ENCODE results near the gene KRTAP19-8. TPM values are rescaled to one million over a fixed set of nuclear protein-coding genes. Genes with fewer than 3 reads are reported as not detected.

Gene KRTAP19-8
- not detected in 2 replicates for total RNA-seq (ENCODE audit: low replicate concordance)

GRCh38 chr21:31038376-31038775 is at the start of gene KRTAP19-8:
Gene KRTAP19-8 (minus strand): TSS chr21:31038476. CDS start chr21:31038443, 33 bp downstream.

Other genes with a start within 250 kb of the KRTAP19-8 start
- not detected in 2 replicates for gene KRTAP8-1, start 225.2 kb downstream of the KRTAP19-8 start, total RNA-seq (ENCODE audit: low replicate concordance)
- not detected in 2 replicates for gene KRTAP7-1, start 208.7 kb downstream of the KRTAP19-8 start, total RNA-seq (ENCODE audit: low replicate concordance)
- not detected in 2 replicates for gene KRTAP11-1, start 156.9 kb downstream of the KRTAP19-8 start, total RNA-seq (ENCODE audit: low replicate concordance)

Data from smooth muscle cell of the coronary artery (primary cell).